HEK293T (cell line): ENCODE results near the gene ZNF180.

Source experiments
- CTCF ChIA-PET: fragments of 350-600 bp; formaldehyde crosslinking; extraction: SDS; loops from one replicate; lab custom pipeline; 2021; ENCODE audit warnings: antibody characterized with exemption, inconsistent platforms; lab: Yijun Ruan, JAX
- POLR2A ChIA-PET: fragments of 350-600 bp; formaldehyde crosslinking; extraction: SDS; loops from one replicate; lab custom pipeline; 2020; ENCODE audit warnings: antibody characterized with exemption, inconsistent platforms; lab: Yijun Ruan, JAX
- DNase-seq: peaks from one replicate; pipeline ENCODE4 v3.0.0; 2012; ENCODE audit warnings: mixed read lengths; ENCODE audit errors: extremely low spot score
- ARNT ChIP-seq: fragments of 450-650 bp; IDR thresholded peaks from 2 replicates; pipeline ENCODE4 v1.6.1; 2017; ENCODE audit warnings: mild to moderate bottlenecking
- BHLHE40 ChIP-seq: fragments of 450-650 bp; IDR thresholded peaks from 2 replicates; pipeline ENCODE4 v1.6.1; 2016; ENCODE audit warnings: mild to moderate bottlenecking, moderate library complexity, borderline replicate concordance
- CTBP1 ChIP-seq: fragments of 450-650 bp; IDR thresholded peaks from 2 replicates; pipeline ENCODE4 v1.6.1; 2016; ENCODE audit warnings: borderline replicate concordance
- ELF4 ChIP-seq: fragments of 450-650 bp; IDR thresholded peaks from 2 replicates; pipeline ENCODE4 v1.6.1; 2017; ENCODE audit warnings: antibody characterized with exemption
- FOXA1 ChIP-seq: fragments of 450-650 bp; IDR thresholded peaks from 2 replicates; pipeline ENCODE4 v1.6.1; 2016; ENCODE audit warnings: mild to moderate bottlenecking
- FOXK2 ChIP-seq: fragments of 450-650 bp; IDR thresholded peaks from 2 replicates; pipeline ENCODE4 v1.6.1; 2016; ENCODE audit warnings: mild to moderate bottlenecking
- FOXM1 ChIP-seq: fragments of 450-650 bp; IDR thresholded peaks from 2 replicates; pipeline ENCODE4 v1.6.1; 2017; ENCODE audit warnings: mild to moderate bottlenecking, borderline replicate concordance
- HDGF ChIP-seq: fragments of 450-650 bp; IDR thresholded peaks from 2 replicates; pipeline ENCODE4 v1.6.1; 2017; ENCODE audit warnings: antibody characterized with exemption, borderline replicate concordance
- L3MBTL2 ChIP-seq: fragments of 450-650 bp; conservative IDR thresholded peaks from 2 replicates; pipeline ENCODE4 v1.6.1; 2016; ENCODE audit warnings: mild to moderate bottlenecking
- LEF1 ChIP-seq: fragments of 450-650 bp; IDR thresholded peaks from 2 replicates; pipeline ENCODE4 v1.6.1; 2017; ENCODE audit warnings: mild to moderate bottlenecking, borderline replicate concordance
- NFRKB ChIP-seq: fragments of 450-650 bp; IDR thresholded peaks from 2 replicates; pipeline ENCODE4 v1.6.1; 2016; ENCODE audit warnings: mild to moderate bottlenecking, moderate library complexity
- SP1 ChIP-seq: fragments of 450-650 bp; IDR thresholded peaks from 2 replicates; pipeline ENCODE4 v1.6.1; 2017
- SUZ12 ChIP-seq: fragments of 450-650 bp; IDR thresholded peaks from 2 replicates; pipeline ENCODE4 v1.6.1; 2016; ENCODE audit warnings: mild to moderate bottlenecking
- TARDBP ChIP-seq: fragments of 450-650 bp; IDR thresholded peaks from 2 replicates; pipeline ENCODE4 v1.6.1; 2016
- ZNF384 ChIP-seq: fragments of 450-650 bp; IDR thresholded peaks from 2 replicates; pipeline ENCODE4 v1.6.1; 2016
- TF ChIP-seq, protein P1 (sequence below): fragments of 450-650 bp; IDR thresholded peaks from 2 replicates; pipeline ENCODE4 v1.6.1; 2016

ZNF180 gene

DNA sequence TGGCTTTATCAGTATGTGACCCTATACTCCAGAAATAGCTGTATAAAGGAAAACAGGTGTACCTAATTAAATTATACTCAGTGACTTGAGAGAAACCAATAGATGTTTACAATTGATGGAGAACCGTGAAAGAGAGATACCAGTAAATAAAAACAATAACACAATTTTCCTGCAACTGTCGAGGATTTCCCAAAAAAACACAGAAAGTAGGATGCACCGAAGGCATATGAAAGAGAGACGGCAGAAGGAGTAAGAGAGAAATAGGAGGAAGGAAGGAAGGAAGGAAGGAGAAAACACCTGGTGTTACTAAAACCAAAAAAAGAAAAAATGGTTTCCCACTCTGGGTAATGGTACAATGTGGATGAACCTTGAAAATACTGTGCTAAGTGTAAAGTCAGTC lies 45.2 kb downstream of the ZNF180 start:
- ChIA-PET CTCF (no interaction called here), POLR2A (no interaction called here)
- no peak for DNase-seq
- TF ChIP-seq L3MBTL2: no peak
- TF ChIP-seq ELF4: no peak
- no peak for TF ChIP-seq LEF1
- no peak for TF ChIP-seq TARDBP

DNA sequence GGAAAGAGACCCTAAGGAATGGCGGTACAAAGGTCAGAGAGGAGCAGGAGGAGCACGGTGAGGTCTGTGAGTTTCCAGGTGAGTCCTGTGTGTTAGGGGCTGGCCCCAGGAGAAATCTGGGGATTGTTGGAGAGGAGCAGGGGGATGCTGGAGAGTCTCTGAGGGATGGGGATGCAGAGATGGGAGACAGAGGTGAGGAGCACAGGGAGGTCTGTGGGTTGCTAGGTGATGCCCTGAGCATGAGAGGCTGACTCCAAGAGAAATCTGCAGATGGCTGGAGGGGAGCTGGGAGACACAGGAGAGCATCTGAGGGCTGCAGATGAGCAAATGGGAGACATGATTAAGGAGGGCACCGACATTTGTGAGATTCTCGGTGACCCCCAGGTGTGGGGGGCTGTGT lies 48.0 kb downstream of the ZNF180 start:
- ChIA-PET CTCF (no interaction called here), POLR2A (no interaction called here)
- TF ChIP-seq SUZ12 (no peak), FOXA1 (no peak), FOXM1 (no peak), TARDBP (no peak), CTBP1 (no peak), NFRKB (no peak), ARNT (no peak)
- TF ChIP-seq, protein P1, sequence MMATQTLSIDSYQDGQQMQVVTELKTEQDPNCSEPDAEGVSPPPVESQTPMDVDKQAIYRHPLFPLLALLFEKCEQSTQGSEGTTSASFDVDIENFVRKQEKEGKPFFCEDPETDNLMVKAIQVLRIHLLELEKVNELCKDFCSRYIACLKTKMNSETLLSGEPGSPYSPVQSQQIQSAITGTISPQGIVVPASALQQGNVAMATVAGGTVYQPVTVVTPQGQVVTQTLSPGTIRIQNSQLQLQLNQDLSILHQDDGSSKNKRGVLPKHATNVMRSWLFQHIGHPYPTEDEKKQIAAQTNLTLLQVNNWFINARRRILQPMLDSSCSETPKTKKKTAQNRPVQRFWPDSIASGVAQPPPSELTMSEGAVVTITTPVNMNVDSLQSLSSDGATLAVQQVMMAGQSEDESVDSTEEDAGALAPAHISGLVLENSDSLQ: no peak
- DNase-seq: no peak

DNA sequence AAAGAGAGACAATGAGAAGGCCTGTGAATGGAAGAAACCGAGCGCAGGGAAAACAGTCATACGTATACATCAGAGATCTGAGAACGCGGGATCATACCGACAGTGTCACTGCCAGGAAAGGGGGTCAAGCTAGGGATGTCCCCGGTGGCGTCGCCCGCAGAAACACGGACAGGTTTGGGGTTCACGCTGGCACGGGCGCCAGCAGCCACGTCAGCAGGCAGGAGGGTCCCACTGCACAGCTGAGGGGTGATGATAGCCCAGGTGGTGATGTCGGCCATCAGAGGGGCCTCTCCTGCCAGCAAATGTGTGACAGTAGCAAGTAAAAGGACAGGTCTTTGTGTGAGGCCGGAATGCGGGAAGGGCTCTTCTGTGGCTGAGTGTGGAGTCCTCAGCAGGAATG lies 48.6 kb downstream of the ZNF180 start:
- ChIA-PET POLR2A (no interaction called here), CTCF (no interaction called here)
- no peak for DNase-seq
- TF ChIP-seq SP1 (no peak), FOXA1 (no peak), LEF1 (no peak), FOXK2 (no peak), TARDBP (no peak)

DNA sequence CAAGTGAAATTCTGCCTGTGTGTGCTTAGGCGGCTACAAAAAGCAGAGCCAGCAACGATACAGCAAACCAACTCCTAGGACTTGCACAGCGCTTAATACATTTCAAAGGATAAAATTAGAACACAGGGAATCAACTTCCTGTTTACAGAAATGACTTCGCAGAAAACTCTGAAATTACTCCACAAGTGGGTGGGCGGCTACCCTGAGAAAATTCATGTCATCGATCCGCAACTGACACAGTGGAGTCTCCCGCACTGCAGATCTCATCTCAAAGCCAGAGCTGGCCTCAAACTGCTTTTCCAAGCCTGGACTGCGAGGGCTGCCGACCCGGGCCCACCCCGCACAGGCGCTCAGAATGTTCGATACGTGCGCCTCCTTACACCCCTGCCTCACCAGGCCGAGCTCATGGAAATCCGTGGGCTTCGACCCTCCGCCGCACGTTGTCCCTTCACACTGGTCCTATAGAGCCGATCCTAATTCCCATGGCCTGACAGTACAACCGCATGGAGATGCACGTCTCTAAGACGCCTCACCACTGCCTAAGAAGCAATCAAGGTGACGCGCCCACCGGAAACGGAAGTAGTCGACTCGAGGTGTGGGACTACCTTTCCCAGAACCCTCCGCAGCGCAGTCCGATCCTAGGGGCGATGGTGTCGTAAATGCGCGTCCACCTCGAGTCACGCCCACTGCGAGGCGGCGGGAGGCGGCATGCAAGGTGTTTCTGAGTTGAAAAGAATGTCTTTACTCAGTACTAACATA lies 52.2 kb downstream of the ZNF180 start, which contains the start of gene ZNF229:
Gene ZNF229 (minus strand): TSS at position 557 of the 759 bp plus-strand sequence. CDS start 5,625 bp downstream, outside the sequence.
- no peak for DNase-seq
- no peak for TF ChIP-seq BHLHE40
- no peak for TF ChIP-seq SP1
- TF ChIP-seq, protein P1: no peak
- TF ChIP-seq HDGF: no peak
- no peak for TF ChIP-seq ZNF384
- no peak for TF ChIP-seq TARDBP
- no peak for TF ChIP-seq ARNT
- TF ChIP-seq FOXA1: no peak
- no peak for TF ChIP-seq SUZ12
- TF ChIP-seq LEF1: no peak
- TF ChIP-seq NFRKB: no peak
- no peak for TF ChIP-seq CTBP1
- no peak for TF ChIP-seq FOXK2
- ChIA-PET POLR2A (no interaction called here), CTCF (no interaction called here)

DNA sequence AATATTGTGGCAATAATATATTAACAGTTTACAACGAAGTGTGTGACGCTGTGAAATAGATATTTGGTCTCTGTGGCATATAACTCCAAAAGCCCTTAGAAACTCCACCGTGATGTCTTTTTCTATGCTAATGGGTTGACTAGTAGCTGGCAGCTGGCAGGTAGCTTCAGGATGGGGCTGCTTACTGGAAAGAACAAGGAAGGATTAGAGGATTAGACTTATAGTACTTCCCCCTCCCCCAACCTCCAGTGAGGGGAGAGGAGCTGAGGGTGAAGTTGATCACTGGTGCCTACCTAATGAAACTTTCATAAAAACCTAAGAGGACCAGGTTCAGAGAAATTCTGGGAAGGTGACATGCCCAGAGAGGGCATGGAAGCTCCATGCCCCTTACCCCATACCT lies 61.9 kb downstream of the ZNF180 start:
- TF ChIP-seq ZNF384: no peak
- no peak for TF ChIP-seq FOXK2
- TF ChIP-seq, protein P1: no peak
- no peak for TF ChIP-seq FOXA1
- TF ChIP-seq SUZ12: no peak
- TF ChIP-seq TARDBP: no peak
- TF ChIP-seq LEF1: no peak
- CTCF ChIA-PET: no interaction called here
- no peak for DNase-seq
- POLR2A ChIA-PET: no interaction called here

DNA sequence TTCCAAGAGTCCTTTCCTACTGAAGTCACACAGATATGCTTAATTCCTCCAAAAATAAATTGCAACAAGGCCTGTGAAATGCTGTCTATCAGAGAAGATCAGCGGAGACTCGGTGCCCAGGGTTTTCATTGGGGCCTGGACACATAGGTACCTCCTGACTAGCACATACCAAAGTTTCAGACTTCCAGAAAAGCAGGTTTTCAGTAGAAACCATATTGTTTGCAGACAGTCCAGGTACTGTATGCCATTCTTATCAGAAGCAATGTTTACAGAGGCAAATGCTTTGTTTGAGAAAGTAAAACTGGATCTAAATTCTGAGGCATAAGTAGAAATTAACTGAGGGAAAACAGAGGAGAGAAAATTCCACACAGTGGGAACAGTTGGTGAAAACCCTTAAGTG lies 64.9 kb downstream of the ZNF180 start:
- ChIA-PET CTCF (no interaction called here), POLR2A (no interaction called here)
- DNase-seq: no peak
- TF ChIP-seq SP1 (no peak), CTBP1 (no peak), HDGF (no peak), FOXA1 (no peak), SUZ12 (no peak), TARDBP (no peak), ELF4 (no peak), ZNF384 (no peak), FOXK2 (no peak), FOXM1 (no peak), LEF1 (no peak), L3MBTL2 (no peak), NFRKB (no peak), BHLHE40 (no peak), ARNT (no peak)
- TF ChIP-seq, protein P1: no peak
